KOPT-K1 (cell line): Measurements from ENCODE around the gene MCCC2.
"Not testable (repeated sequence)": the region's sequence is repeated elsewhere in the genome, so short reads cannot be mapped to it uniquely, and the experiment has no call there.

Experiments
- H3K27ac ChIP-seq: fragments of 200-600 bp; sonication (generic); 2 replicates; pipeline ENCODE4 v1.5.1; 2016; ENCODE audit warnings: antibody characterized with exemption, mild to moderate bottlenecking, low read depth, low read length; ENCODE audit not compliant: poor library complexity, severe bottlenecking
- H3K36me3 ChIP-seq: fragments of 200-600 bp; sonication (generic); 2 replicates; pipeline ENCODE4 v1.5.1; 2017; ENCODE audit warnings: antibody characterized with exemption, mild to moderate bottlenecking, low read length, moderate library complexity; ENCODE audit not compliant: insufficient read depth
- H3K9me3 ChIP-seq: fragments of 200-600 bp; sonication (generic); 2 replicates; pipeline ENCODE4 v1.5.1; 2017; ENCODE audit warnings: antibody characterized with exemption, low read length, mild to moderate bottlenecking; ENCODE audit not compliant: insufficient read depth, poor library complexity, severe bottlenecking

Gene MCCC2

DNA sequence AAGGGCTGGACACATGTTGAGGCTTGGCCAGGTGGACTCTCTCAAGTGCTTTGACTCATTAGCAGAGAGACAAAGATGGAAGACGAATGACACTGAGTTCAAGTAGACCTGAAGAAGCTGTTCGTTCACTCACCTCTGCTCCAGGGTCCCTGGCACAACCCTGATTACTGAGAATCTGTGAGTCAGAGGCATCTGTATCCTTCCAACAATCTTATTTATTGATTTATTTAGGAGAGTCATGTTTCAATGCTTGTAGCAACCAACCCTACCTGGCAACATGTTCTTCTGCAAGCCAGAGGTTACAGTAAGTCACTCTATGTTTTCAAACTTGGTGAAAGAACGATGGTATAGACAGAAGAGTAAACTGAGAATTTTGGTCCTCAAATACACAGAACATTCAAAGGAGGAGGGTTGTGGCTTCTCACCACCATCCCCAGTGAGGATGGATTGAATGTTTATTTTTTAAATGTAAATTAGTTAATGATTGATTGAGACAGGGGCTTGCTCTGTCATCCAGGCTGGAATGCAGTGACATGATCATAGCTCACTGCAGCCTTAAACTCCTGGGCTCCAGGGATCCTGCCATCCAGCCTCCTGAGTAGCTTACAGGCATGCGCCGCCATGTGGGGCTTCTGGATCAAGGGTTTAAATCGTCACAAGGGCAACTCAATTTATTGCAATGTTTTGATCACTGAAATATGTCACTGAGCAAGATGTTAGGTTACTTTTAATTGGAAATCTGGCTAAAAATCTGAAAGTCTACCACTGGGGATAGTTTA is 76.2 kb downstream of the MCCC2 start:
- Histone ChIP-seq H3K36me3 (no peaks in the 10 kb centered on the region), H3K9me3 (no peaks in the 10 kb centered on the region), H3K27ac (no peak overlapping the region)

DNA sequence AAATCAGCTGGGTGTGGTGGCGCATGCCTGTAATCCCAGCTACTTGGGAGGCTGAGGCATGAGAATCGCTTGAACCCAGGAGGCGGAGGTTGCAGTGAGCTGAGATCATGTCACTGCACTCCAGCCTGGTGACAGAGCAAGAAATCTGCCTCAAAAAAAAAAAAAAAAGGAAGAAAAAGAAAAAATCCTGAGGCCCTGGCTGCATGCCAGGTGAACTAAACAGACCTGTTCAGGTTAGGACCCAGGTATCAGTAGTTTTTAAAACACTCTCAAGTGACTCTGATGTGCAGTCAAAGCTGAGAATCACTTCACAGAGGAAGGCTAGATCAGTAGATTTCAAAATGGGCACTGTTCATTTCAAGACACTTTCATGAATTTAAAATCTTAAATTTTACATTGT is 77.5 kb downstream of the MCCC2 start:
- not testable (repeated sequence) for H3K27ac ChIP-seq, H3K9me3 ChIP-seq, H3K36me3 ChIP-seq

DNA sequence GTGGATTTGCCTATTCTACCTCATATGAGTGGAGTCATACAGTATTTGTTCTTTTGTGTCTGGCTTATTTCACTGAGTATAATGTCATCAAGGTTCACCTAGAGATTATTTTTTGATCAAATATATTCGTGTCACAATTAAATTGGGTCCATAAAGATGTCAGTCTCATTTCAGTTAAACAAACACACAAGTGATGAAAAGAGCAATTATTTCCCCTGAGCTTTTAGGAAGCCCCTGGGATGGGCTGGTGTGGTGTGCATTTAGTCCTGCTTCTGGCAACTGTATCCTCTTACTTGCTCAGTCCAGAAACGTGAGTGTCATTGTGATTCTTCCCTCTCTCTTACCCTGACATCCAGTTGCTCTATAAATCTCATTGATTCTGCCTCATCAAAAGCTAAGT is 79.2 kb downstream of the MCCC2 start:
- no peaks in the 10 kb centered on the region for H3K9me3 ChIP-seq
- H3K27ac ChIP-seq = no peak overlapping the region
- no peaks in the 10 kb centered on the region for H3K36me3 ChIP-seq

DNA sequence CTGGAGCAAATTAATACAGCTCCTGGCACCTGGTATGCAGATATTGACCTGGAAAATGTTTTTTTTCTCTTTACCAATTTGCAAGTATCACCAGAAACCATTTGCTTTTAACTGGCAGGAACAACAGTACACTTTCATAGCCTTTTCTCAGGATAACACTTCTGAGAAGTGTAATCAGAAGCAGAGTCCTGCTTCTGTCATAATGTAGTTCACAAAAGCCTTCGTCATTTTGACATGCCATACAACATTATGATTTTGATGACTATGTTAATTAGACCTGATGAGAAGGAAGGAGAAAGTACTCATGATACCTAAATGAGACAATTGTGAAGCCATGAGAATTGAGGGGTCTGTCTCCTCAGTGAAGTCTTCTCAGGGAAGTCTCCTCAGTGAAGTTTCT is 90.8 kb downstream of the MCCC2 start:
- Histone ChIP-seq H3K36me3 (no peaks in the 10 kb centered on the region), H3K27ac (no peak overlapping the region)

DNA sequence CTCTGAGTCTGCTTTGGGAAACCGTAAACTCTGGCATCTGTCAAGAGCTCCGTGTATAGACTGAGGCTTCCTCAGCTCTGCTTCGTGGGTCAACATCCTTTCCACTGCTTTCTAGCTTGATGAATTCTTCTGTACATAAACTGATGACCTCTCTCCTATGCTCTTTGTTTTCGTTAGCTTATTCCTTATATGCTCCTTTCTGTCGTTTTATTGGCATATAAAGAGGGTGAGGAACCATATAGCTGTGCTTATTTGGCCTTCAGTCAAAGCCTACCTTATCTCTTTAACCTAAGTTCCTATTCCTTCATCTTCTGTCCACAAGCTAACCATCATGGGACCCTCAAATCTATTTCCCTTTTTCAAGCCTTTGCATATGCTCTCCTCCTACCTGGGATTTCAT is 92.6 kb downstream of the MCCC2 start:
- Histone ChIP-seq H3K27ac (no peak overlapping the region), H3K9me3 (peaks cover 4% of the 10 kb centered on the region)

More for the DNA sequence above, 90.8 kb downstream of the MCCC2 start:
- H3K9me3 ChIP-seq = no peaks in the 10 kb centered on the region

DNA sequence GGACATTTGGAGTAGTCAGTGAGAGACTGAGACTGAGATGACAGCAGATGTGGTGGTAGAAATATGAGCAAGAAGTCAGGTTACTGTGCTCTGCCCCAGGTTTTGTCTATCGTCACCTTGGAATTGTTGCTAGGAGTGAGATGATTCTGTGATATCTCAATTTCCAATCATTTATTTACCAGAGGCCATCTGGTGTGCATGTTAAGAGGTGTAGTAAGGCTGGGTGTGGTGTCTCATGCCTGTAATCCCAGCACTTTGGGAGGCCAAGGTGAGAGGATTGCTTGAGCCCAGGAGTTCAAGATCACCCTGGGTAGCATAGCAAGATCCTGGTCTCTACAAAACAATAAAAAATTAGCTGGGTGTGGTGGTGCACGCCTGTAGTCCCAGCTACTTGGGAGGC is 93.4 kb downstream of the MCCC2 start:
- Histone ChIP-seq H3K9me3 (peaks cover 8% of the 10 kb centered on the region), H3K36me3 (no peaks in the 10 kb centered on the region), H3K27ac (no peak overlapping the region)

More for the DNA sequence above, 92.6 kb downstream of the MCCC2 start:
- no peaks in the 10 kb centered on the region for H3K36me3 ChIP-seq

DNA sequence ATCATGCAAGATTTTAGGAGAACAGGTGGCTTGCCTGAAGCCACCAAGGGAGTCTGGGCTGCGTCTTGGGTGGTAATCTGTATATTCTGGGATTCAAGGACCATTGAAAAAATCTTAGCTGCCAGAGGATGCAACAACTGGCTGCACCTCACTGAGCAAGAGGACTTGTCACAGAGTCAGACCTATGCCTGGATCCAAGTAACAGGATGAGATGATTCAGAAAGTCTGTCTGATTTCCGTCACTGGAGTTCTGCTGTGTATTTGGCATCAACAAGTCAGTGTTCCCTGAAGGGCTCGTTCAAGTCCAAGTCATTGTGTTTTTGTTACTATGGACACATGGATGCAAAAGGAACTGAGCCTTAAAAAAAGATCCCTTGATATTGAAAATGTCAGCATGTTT is 94.2 kb downstream of the MCCC2 start:
- Histone ChIP-seq H3K36me3 (no peaks in the 10 kb centered on the region), H3K27ac (no peak overlapping the region), H3K9me3 (peaks cover 8% of the 10 kb centered on the region)

DNA sequence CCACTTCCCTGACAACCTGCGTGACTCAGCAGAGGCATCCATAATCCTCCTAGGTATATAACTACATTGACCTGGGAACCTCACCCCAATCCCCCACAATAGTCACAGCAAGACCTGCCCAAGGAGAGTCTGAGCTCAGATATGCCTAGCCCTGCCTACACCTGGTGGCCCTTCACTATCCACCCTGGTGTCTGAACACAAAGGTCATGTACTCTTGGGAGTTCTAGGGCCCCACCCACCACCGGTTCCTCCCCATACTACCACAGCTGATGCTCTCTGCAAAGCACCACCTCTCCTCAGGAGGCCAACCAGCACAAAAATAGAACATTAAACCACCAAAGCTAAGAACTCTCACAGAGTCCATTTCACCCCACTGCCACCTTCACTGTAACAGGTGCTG is 97.2 kb downstream of the MCCC2 start:
- Histone ChIP-seq H3K36me3 (no peaks in the 10 kb centered on the region), H3K9me3 (peaks cover 8% of the 10 kb centered on the region), H3K27ac (no peak overlapping the region)

DNA sequence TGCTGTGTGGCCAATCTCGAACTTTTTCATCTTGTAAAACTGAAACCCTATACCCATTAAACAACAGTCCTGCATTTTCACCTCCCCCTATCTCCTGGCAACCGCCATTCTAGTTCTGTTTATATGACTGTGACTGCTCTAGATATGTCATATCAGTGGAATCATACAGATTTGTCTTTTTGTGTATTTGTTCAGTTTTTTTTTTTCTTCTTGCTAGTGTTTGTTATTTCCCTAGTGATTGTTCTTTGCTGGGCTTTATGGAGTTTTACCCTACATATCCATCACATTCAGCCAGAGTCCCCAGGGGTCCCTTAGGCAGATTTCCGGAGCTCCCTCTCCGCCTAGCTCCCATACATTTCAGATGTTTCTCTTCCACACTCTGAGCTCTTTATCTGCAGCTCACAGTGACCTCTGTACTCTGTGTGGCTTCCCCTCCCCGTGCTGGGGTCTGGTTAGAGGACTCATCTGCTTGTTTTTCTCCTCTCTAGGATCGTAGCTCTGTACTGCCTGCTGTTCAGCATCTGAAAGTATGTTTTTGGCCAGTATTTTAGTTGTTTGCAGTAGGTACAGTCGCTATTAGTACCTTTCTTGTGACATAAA is 106.8 kb downstream of the MCCC2 start:
- Histone ChIP-seq H3K36me3 (no peaks in the 10 kb centered on the region), H3K27ac (no peak overlapping the region), H3K9me3 (no peaks in the 10 kb centered on the region)

DNA sequence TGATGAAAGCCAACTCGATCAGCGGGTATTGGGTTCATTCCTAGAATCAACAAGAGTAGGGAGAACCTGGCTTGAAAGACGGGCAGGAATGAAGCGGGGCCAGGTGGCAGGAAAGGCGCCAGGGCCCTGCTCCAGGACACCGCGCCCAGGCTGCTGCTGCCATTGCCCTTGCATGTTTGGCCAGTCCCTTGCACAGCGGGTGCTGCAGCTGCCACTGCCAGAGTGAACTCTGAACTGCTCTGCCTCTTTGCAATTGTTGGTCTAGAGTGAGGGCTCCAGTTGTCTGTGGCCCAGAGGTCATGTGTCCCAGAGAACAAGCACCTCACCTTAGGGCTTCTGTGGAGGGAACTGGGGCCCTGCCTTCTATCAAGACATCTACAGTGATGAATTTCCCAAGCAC is 107.9 kb downstream of the MCCC2 start:
- Histone ChIP-seq H3K36me3 (no peaks in the 10 kb centered on the region), H3K27ac (no peak overlapping the region), H3K9me3 (no peaks in the 10 kb centered on the region)

DNA sequence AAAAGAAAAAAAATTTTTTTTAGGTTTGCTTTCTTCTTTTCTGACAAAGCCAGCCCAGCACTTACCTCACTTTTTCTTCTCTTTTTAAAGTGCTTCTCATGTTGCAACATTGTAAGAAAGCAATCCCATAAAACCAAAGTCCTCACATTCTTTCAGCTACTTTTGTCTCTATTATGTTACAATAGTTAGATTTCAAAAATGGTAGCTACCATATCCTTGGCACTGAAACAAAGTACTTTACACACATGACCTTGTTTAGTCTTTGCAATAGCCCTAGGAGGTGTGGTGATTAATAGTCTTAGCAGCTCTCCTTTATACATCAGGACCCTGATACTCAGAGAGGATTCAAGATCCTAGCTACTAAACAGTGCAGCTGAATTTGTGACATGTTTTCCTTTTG is 108.5 kb downstream of the MCCC2 start:
- Histone ChIP-seq H3K36me3 (no peaks in the 10 kb centered on the region), H3K27ac (no peak overlapping the region), H3K9me3 (no peaks in the 10 kb centered on the region)

DNA sequence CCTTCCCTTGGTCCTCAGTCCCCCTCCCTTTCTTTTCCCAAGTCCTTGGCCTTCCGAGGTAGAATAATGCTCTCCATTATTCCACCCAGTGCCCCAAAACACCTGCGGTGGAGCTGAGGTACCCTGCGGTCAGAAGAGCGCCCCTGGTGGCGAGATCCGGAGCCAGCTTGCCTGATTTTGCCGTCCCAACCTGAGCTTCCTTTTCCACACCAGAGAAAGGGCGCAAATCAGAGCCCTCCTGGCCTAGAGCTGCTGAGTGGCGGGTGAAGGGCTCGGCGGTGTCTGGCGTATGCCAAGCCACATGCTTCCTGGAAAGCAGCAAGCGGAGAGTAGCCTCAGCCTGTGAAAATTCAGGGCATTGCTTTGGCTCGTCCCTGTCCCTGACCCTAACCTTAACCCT is 110.8 kb downstream of the MCCC2 start:
- Histone ChIP-seq H3K36me3 (no peaks in the 10 kb centered on the region), H3K27ac (no peak overlapping the region), H3K9me3 (no peaks in the 10 kb centered on the region)

DNA sequence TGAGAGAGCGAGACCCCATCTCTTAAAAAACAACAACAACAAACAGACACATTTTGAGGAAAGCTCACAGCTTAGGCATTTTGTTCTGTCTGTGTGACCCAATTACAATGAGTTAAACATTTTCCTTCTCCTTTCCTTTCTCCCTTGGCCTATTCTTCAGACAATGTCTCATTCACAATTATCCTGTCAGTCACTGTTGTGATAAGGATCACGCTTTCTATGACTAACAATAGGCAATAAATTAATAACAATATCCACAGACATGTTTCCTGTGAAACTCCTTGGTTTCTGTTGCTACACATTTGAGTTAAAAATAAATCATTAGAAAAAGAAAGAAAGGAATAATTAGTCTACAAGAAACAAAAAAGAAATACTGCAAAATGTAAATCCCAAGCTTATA is 112.1 kb downstream of the MCCC2 start:
- H3K9me3 ChIP-seq = no peaks in the 10 kb centered on the region
- H3K27ac ChIP-seq = no peak overlapping the region
- H3K36me3 ChIP-seq = no peaks in the 10 kb centered on the region

DNA sequence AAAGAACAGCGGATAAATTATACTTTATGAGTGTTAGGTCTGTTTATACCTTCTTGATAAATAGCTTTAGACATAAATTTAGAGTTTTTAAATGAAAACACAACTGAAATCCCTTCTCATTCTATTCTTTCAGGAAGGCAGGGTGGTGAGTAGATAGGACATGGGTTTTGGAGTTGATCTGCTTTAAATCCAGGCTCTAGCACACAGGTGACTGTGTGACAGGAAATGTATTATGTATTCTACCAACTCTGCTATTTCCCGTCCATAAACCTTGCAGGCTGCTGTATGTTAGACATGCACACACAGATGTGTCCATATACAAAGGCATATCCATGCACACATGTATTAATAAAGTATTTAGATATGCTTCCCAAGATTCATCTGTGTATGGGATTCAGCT is 112.6 kb downstream of the MCCC2 start:
- Histone ChIP-seq H3K9me3 (no peaks in the 10 kb centered on the region), H3K27ac (no peak overlapping the region), H3K36me3 (no peaks in the 10 kb centered on the region)

DNA sequence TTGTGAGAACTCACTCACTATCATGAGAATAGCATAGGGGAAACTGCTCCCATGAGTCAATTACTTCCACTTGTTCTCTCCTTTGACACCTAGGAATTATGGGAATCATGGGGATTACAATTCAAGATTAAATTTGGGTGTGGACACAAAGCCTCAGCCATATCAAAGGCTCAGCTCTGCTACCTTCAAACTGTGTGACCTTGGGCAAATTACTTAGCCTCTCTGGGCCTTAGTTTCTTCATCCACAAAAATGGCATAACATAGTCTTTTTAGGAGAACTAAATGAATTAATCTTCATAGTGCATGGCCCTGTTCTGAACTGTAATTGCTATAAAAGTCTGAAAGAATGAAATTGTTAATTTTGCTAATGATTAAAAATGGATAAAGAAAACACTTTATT is 113.7 kb downstream of the MCCC2 start:
- Histone ChIP-seq H3K27ac (no peak overlapping the region), H3K9me3 (no peaks in the 10 kb centered on the region), H3K36me3 (no peaks in the 10 kb centered on the region)

DNA sequence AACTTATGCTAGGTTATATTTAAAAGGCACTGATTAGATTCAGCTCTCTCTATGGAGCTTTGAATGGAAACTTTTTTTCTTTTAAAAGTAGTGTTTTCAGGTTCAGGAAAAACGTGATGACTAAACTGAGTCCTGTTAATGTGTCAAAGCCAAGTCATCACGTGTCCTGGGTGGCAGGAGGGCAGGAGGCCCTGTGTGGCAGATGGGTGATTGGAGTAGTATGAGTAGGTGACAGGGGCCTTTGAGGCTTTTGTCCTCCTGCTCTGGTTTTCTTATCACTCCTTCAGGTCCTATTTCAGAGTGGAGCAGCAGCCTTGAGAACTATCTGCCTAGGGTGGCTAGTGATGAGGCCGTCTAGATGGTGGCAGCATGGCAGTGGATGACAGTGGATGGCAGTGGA is 114.3 kb downstream of the MCCC2 start:
- no peaks in the 10 kb centered on the region for H3K36me3 ChIP-seq
- H3K27ac ChIP-seq = no peak overlapping the region

More for the DNA sequence above, 114.3 kb downstream of the MCCC2 start:
- H3K9me3 ChIP-seq = no peaks in the 10 kb centered on the region
